Thoracic aorta (tissue), 2 donors: Measurements from ENCODE around the gene GJB3. TPM values are rescaled to one million over a fixed set of nuclear protein-coding genes. Genes with fewer than 3 reads are reported as not detected.

ENCODE experiments used
- ATAC-seq: fragments of 150-250 bp; one replicate; pipeline ENCODE4 v1.8.0; 2017; ENCODE audit warnings: low read depth; ENCODE audit not compliant: insufficient number of reproducible peaks, low FRiP score
- DNase-seq: peaks from one replicate; pipeline ENCODE4 v3.0.0-alpha.2; 2020; ENCODE audit warnings: low spot score
- H3K27ac ChIP-seq, 2 donors: fragments of 200-600 bp; sonication (generic); 1 replicate in 1 of 2; 2 replicates in 1 of 2; pipeline ENCODE4 v1.5.1; 2016; ENCODE audit warnings: mild to moderate bottlenecking in 2 of 2, moderate library complexity in 2 of 2
- H3K27me3 ChIP-seq: fragments of 200-600 bp; sonication (generic); replicated peaks from 2 replicates; pipeline ENCODE4 v1.6.0; 2016; ENCODE audit warnings: mild to moderate bottlenecking; ENCODE audit not compliant: insufficient read depth
- H3K36me3 ChIP-seq: fragments of 200-600 bp; sonication (generic); one replicate; pipeline ENCODE4 v1.5.1; 2016
- H3K4me1 ChIP-seq, 2 donors: fragments of 200-600 bp; sonication (generic); 1 replicate in 1 of 2; 2 replicates in 1 of 2; pipeline versions ENCODE4 v1.5.1 to v1.6.0; 2016; ENCODE audit warnings: low read depth in 2 of 2, mild to moderate bottlenecking in 1 of 2; ENCODE audit not compliant: control insufficient read depth in 1 of 2
- H3K4me3 ChIP-seq: fragments of 200-600 bp; sonication (generic); 2 replicates; pipeline ENCODE4 v1.5.1; 2016; ENCODE audit warnings: mild to moderate bottlenecking
- H3K9me3 ChIP-seq: fragments of 200-600 bp; sonication (generic); 2 replicates; pipeline ENCODE4 v1.5.1; 2016
- total RNA-seq, 2 donors: library from RNA; depleted of rRNA; stranded (reverse); fragments of >200 nt; gene quantifications; one replicate each; pipeline versions ENCODE4 v1.1.0 to v1.2.3, GENCODE V29; 2016
- TF ChIP-seq, protein P1 (sequence below): fragments of 200-600 bp; sonication (generic); IDR thresholded peaks from one replicate; pipeline ENCODE4 v1.5.1; 2019; ENCODE audit warnings: antibody characterized with exemption

The GJB3 gene
- total RNA-seq, 2 donors from 2014 or later: 0.28 to 0.54 TPM

GRCh38 chr1:34754964-34755637, 25.9 kb upstream of the GJB3 start, which contains the start of gene GJB5:
GJB5 (plus strand) TSS chr1:34755047; CDS start chr1:34757331, 2,284 bp downstream.
- Histone ChIP-seq H3K9me3 (no peaks in the 10 kb centered on the region), H3K4me1 (no peaks in the 10 kb centered on the region), H3K36me3 (no peaks in the 10 kb centered on the region), H3K27me3 (no peaks in the 10 kb centered on the region), H3K4me3 (no peak within 1 kb of the TSS), H3K27ac (no peak within 1 kb of the TSS)
- ATAC-seq (no peak), DNase-seq (no peak)
- TF ChIP-seq, protein P1, sequence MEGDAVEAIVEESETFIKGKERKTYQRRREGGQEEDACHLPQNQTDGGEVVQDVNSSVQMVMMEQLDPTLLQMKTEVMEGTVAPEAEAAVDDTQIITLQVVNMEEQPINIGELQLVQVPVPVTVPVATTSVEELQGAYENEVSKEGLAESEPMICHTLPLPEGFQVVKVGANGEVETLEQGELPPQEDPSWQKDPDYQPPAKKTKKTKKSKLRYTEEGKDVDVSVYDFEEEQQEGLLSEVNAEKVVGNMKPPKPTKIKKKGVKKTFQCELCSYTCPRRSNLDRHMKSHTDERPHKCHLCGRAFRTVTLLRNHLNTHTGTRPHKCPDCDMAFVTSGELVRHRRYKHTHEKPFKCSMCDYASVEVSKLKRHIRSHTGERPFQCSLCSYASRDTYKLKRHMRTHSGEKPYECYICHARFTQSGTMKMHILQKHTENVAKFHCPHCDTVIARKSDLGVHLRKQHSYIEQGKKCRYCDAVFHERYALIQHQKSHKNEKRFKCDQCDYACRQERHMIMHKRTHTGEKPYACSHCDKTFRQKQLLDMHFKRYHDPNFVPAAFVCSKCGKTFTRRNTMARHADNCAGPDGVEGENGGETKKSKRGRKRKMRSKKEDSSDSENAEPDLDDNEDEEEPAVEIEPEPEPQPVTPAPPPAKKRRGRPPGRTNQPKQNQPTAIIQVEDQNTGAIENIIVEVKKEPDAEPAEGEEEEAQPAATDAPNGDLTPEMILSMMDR: no peak

DNA sequence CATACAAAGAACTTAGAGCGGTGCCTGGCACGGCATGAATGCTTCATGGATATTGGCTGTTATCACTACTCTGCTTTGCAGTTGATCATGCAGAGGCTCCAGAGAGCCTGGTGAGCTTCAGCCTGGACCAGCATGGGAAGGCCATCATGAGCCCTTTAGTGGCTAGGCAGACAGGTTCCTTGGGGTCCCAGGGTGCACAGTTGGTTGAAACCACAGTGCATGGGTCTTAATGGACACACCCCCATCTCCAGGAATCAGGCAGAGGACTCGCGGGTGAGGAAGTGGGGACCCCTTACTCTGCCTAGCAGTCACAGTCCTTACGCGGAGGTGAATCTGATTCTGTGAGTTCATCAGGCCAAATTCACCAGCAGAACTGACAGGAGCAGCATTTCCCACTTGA, 25.1 kb upstream of the GJB3 start:
- no peak overlapping the region for H3K4me3 ChIP-seq
- H3K27ac ChIP-seq: no peak overlapping the region
- TF ChIP-seq, protein P1: no peak
- no peaks in the 10 kb centered on the region for H3K9me3 ChIP-seq
- H3K27me3 ChIP-seq: no peaks in the 10 kb centered on the region
- ATAC-seq: no peak
- no peaks in the 10 kb centered on the region for H3K4me1 ChIP-seq
- no peaks in the 10 kb centered on the region for H3K36me3 ChIP-seq
- DNase-seq: no peak

DNA sequence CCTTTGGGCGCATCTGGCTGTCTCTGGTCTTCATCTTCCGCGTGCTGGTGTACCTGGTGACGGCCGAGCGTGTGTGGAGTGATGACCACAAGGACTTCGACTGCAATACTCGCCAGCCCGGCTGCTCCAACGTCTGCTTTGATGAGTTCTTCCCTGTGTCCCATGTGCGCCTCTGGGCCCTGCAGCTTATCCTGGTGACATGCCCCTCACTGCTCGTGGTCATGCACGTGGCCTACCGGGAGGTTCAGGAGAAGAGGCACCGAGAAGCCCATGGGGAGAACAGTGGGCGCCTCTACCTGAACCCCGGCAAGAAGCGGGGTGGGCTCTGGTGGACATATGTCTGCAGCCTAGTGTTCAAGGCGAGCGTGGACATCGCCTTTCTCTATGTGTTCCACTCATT, 23.6 kb upstream of the GJB3 start:
- no peak for DNase-seq
- Histone ChIP-seq H3K4me3 (no peak overlapping the region), H3K27ac (no peak overlapping the region), H3K36me3 (no peaks in the 10 kb centered on the region), H3K4me1 (no peaks in the 10 kb centered on the region), H3K9me3 (no peaks in the 10 kb centered on the region), H3K27me3 (no peaks in the 10 kb centered on the region)
- TF ChIP-seq, protein P1: no peak
- ATAC-seq: no peak

GRCh38 chr1:34758751-34759150, 22.3 kb upstream of the GJB3 start:
- Histone ChIP-seq H3K27me3 (no peaks in the 10 kb centered on the region), H3K9me3 (no peaks in the 10 kb centered on the region), H3K36me3 (no peaks in the 10 kb centered on the region), H3K4me1 (no peaks in the 10 kb centered on the region), H3K4me3 (no peak overlapping the region), H3K27ac (no peak overlapping the region)
- TF ChIP-seq, protein P1: no peak
- ATAC-seq (no peak), DNase-seq (no peak)

DNA sequence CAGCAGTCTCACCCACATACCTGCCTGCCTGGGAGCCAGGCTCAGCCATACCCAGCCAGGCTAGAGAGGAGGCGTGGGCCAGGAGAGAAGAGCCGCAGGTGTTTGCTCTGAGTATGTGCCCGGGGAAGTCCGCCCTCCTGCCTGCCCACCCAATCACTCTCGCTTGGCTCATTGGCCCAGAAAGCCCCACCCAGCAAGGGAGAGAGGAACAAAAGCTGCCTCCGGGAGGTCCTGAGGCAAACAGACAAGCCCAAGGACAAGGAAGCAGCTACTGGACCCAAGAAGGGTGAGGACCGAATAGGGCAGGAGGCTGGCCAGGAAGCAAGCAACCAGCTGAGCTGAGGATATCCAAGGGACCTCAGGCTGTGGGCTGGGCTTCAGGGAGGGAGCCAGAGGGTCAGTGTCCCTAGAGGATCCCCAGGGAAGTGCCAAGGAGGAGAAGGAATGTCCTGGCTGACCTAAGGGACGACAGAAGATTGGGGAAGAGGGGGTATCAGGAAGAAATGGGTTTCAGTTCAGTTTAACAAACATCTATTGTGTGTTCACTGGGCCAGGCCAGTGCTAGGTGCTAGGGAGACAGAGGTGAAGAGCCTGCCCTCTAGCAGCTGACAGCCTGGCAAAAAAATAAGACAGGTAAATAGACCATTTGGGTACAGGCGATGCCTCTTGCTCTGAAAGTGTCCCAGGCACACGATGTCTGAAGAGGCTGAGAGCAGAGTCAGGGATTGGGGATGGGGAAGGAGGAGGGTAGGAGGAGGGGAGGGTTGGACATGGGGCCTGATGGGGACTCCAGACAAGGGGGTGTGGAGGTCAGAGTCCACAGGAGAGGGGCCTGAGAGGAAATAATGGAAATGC, 21.3 kb upstream of the GJB3 start, which contains the start of gene GJB4:
Gene GJB4, plus strand, starts transcription at position 238 of the 855 bp plus-strand sequence. CDS start 1,515 bp downstream, outside the sequence.
- Histone ChIP-seq H3K4me3 (no peak within 1 kb of the TSS), H3K27me3 (no peaks in the 10 kb centered on the region), H3K9me3 (no peaks in the 10 kb centered on the region), H3K36me3 (no peaks in the 10 kb centered on the region), H3K4me1 (no peaks in the 10 kb centered on the region), H3K27ac (no peak within 1 kb of the TSS)
- no peak for ATAC-seq
- no peak for DNase-seq
- TF ChIP-seq, protein P1: no peak
